HEK293 (cell line): Measurements from ENCODE around the gene IVNS1ABP.
A peak's percentile ranks its signal among the peaks of the same experiment; 100 is the strongest.

ENCODE experiments used
- CTCF ChIA-PET: fragments of 350-600 bp; formaldehyde crosslinking; extraction: SDS; loops from one replicate; lab custom pipeline; 2021; ENCODE audit warnings: antibody characterized with exemption; lab: Yijun Ruan, JAX
- POLR2A ChIA-PET: fragments of 300-600 bp; formaldehyde crosslinking; extraction: SDS; loops from one replicate; lab custom pipeline; 2020; ENCODE audit warnings: antibody characterized with exemption, inconsistent platforms; lab: Yijun Ruan, JAX
- H3K27ac ChIP-seq: fragments of 200-500 bp; sonication (Bioruptor generic); 2 replicates; pipeline ENCODE4 v1.5.1; 2014; ENCODE audit warnings: low read depth, low read length, control low read depth, inconsistent platforms; ENCODE audit errors: extremely low read depth
- H3K36me3 ChIP-seq, 2 experiments: fragments of 200-500 bp in 1 of 2; sonication (Bioruptor generic) in 1 of 2; 1 replicate in 1 of 2; 2 replicates in 1 of 2; pipeline ENCODE4 v1.5.1; 2014 to 2017; ENCODE audit warnings: inconsistent platforms in 2 of 2, low read length in 2 of 2; ENCODE audit not compliant: control insufficient read depth in 2 of 2, insufficient read depth in 1 of 2
- H3K4me1 ChIP-seq: fragments of 200-500 bp; sonication (Bioruptor generic); 2 replicates; pipeline ENCODE4 v1.5.1; 2014; ENCODE audit warnings: mild to moderate bottlenecking, low read length, inconsistent platforms; ENCODE audit not compliant: control insufficient read depth, insufficient read depth
- H3K4me3 ChIP-seq: 2 replicates; pipeline ENCODE4 v1.5.1; 2011; ENCODE audit warnings: low read depth, mild to moderate bottlenecking, control low read depth, low read length, moderate library complexity
- H3K9me3 ChIP-seq: fragments of 200-500 bp; sonication (Bioruptor generic); 2 replicates; pipeline ENCODE4 v1.5.1; 2014; ENCODE audit warnings: low read depth, low read length, inconsistent platforms; ENCODE audit not compliant: control insufficient read depth, insufficient read depth
- GFI1B ChIP-seq: fragments of 450-650 bp; formaldehyde crosslinking; IDR thresholded peaks from 2 replicates; pipeline ENCODE4 v1.5.1; 2016; ENCODE audit warnings: missing biosample characterization, missing genetic modification characterization
- GLI4 ChIP-seq: fragments of 450-650 bp; formaldehyde crosslinking; IDR thresholded peaks from 2 replicates; pipeline ENCODE4 v1.5.1; 2016; ENCODE audit warnings: missing biosample characterization, missing genetic modification characterization
- KLF16 ChIP-seq: fragments of 450-650 bp; formaldehyde crosslinking; IDR thresholded peaks from 2 replicates; pipeline ENCODE4 v1.5.1; 2017; ENCODE audit warnings: missing biosample characterization, missing genetic modification characterization
- REPIN1 ChIP-seq: fragments of 450-650 bp; formaldehyde crosslinking; IDR thresholded peaks from 2 replicates; pipeline ENCODE4 v1.5.1; 2017; ENCODE audit warnings: missing biosample characterization, missing genetic modification characterization, low read depth
- ZBTB48 ChIP-seq: fragments of 450-650 bp; formaldehyde crosslinking; IDR thresholded peaks from 2 replicates; pipeline ENCODE4 v1.5.1; 2016; ENCODE audit warnings: missing biosample characterization, missing genetic modification characterization
- ZEB2 ChIP-seq: fragments of 450-650 bp; formaldehyde crosslinking; IDR thresholded peaks from 2 replicates; pipeline ENCODE4 v1.5.1; 2016; ENCODE audit warnings: missing biosample characterization, missing genetic modification characterization
- ZFP37 ChIP-seq: fragments of 450-650 bp; formaldehyde crosslinking; IDR thresholded peaks from 2 replicates; pipeline ENCODE4 v1.5.1; 2016; ENCODE audit warnings: missing biosample characterization, missing genetic modification characterization
- ZNF10 ChIP-seq: fragments of 450-650 bp; formaldehyde crosslinking; IDR thresholded peaks from 2 replicates; pipeline ENCODE4 v1.5.1; 2017; ENCODE audit warnings: missing biosample characterization, missing genetic modification characterization
- ZNF16 ChIP-seq: fragments of 450-650 bp; formaldehyde crosslinking; IDR thresholded peaks from 2 replicates; pipeline ENCODE4 v1.5.1; 2016; ENCODE audit warnings: low read depth, missing biosample characterization, missing genetic modification characterization
- ZNF184 ChIP-seq: fragments of 450-650 bp; IDR thresholded peaks from 2 replicates; pipeline ENCODE4 v1.5.1; 2018; ENCODE audit warnings: missing biosample characterization, mild to moderate bottlenecking, missing genetic modification characterization
- ZNF311 ChIP-seq: fragments of 450-650 bp; formaldehyde crosslinking; IDR thresholded peaks from 2 replicates; pipeline ENCODE4 v1.5.1; 2017; ENCODE audit warnings: missing biosample characterization, missing genetic modification characterization, borderline replicate concordance
- ZNF350 ChIP-seq: fragments of 450-650 bp; formaldehyde crosslinking; IDR thresholded peaks from 2 replicates; pipeline ENCODE4 v1.5.0; 2017; ENCODE audit warnings: missing biosample characterization, mild to moderate bottlenecking, missing genetic modification characterization
- ZNF366 ChIP-seq: fragments of 450-650 bp; formaldehyde crosslinking; conservative IDR thresholded peaks from 2 replicates; pipeline ENCODE4 v1.5.1; 2016; ENCODE audit warnings: missing biosample characterization, missing genetic modification characterization
- ZNF398 ChIP-seq: fragments of 450-650 bp; formaldehyde crosslinking; IDR thresholded peaks from 2 replicates; pipeline ENCODE4 v1.5.1; 2017; ENCODE audit warnings: missing biosample characterization, missing genetic modification characterization
- ZNF423 ChIP-seq: fragments of 450-650 bp; formaldehyde crosslinking; IDR thresholded peaks from 2 replicates; pipeline ENCODE4 v1.5.1; 2016; ENCODE audit warnings: missing biosample characterization, missing genetic modification characterization
- ZNF488 ChIP-seq: fragments of 450-650 bp; formaldehyde crosslinking; IDR thresholded peaks from 2 replicates; pipeline ENCODE4 v1.5.1; 2016; ENCODE audit warnings: missing biosample characterization, missing genetic modification characterization
- ZNF513 ChIP-seq: fragments of 450-650 bp; IDR thresholded peaks from 2 replicates; pipeline ENCODE4 v1.5.1; 2018; ENCODE audit warnings: missing biosample characterization, missing genetic modification characterization
- ZNF521 ChIP-seq: fragments of 450-650 bp; formaldehyde crosslinking; IDR thresholded peaks from 2 replicates; pipeline ENCODE4 v1.5.1; 2017; ENCODE audit warnings: missing biosample characterization, mild to moderate bottlenecking, missing genetic modification characterization
- ZNF645 ChIP-seq: fragments of 450-650 bp; formaldehyde crosslinking; IDR thresholded peaks from 2 replicates; pipeline ENCODE4; 2016; ENCODE audit warnings: missing biosample characterization, missing genetic modification characterization
- ZNF701 ChIP-seq: fragments of 450-650 bp; formaldehyde crosslinking; IDR thresholded peaks from 2 replicates; pipeline ENCODE4 v1.5.1; 2016; ENCODE audit warnings: missing biosample characterization, missing genetic modification characterization
- ZNF776 ChIP-seq: fragments of 450-650 bp; formaldehyde crosslinking; IDR thresholded peaks from 2 replicates; pipeline ENCODE4 v1.5.0; 2017; ENCODE audit warnings: missing biosample characterization, missing genetic modification characterization, borderline replicate concordance

IVNS1ABP gene

GRCh38 chr1:185305419-185305818 is 11.6 kb downstream of the IVNS1ABP start:
- Histone ChIP-seq H3K4me1 (peaks cover 5% of the 10 kb centered on the region; the same call in 1 of the 2 replicates), H3K36me3 (peaks cover 31 to 91% of the 10 kb centered on the region in 2 experiments), H3K27ac (no peak overlapping the region), H3K9me3 (no peaks in the 10 kb centered on the region), H3K4me3 (no peak overlapping the region)
- ChIA-PET CTCF (interaction anchor here (0.6 kb wide), 1 partner anchor 27 kb away, joined by 3 read pairs; no protein-coding TSS in a partner anchor), POLR2A (no interaction called here)
- TF ChIP-seq ZNF776 (tag by site-specific recombination) (no peak), ZNF488 (tag by site-specific recombination) (no peak), ZBTB48 (tag by site-specific recombination) (no peak), KLF16 (no peak), ZNF701 (tag by site-specific recombination) (no peak), ZNF398 (tag by site-specific recombination) (no peak), ZNF366 (tag by site-specific recombination) (no peak), ZNF645 (tag by site-specific recombination) (no peak)

- Histone ChIP-seq H3K36me3 (peaks cover 49 to 98% of the 10 kb centered on the region in 2 experiments), H3K9me3 (no peaks in the 10 kb centered on the region)
Measured at GRCh38 chr1:185300152-185300551, 16.9 kb downstream of the IVNS1ABP start.

GRCh38 chr1:185297982-185298381 is 19.1 kb downstream of the IVNS1ABP start:
- Histone ChIP-seq H3K27ac (no peak overlapping the region), H3K9me3 (no peaks in the 10 kb centered on the region), H3K4me1 (no peaks in the 10 kb centered on the region), H3K4me3 (no peak overlapping the region), H3K36me3 (peaks cover 42 to 94% of the 10 kb centered on the region in 2 experiments)
- CTCF ChIA-PET, result no interaction called here
- TF ChIP-seq ZFP37, result no peak
- no peak for TF ChIP-seq ZEB2 (tag by site-specific recombination)
- TF ChIP-seq ZNF16 (tag by site-specific recombination), result no peak
- no peak for TF ChIP-seq REPIN1 (tag by site-specific recombination)
- TF ChIP-seq ZNF423 (tag by site-specific recombination), result no peak
- TF ChIP-seq GLI4, result no peak
- TF ChIP-seq ZNF10 (tag by site-specific recombination), result no peak
- no peak for TF ChIP-seq ZNF521 (tag by site-specific recombination)
- no peak for TF ChIP-seq ZNF311 (tag by site-specific recombination)
- no peak for TF ChIP-seq ZNF513 (tag by site-specific recombination)
- no peak for TF ChIP-seq ZNF398 (tag by site-specific recombination)
- POLR2A ChIA-PET, result no interaction called here

More at GRCh38 chr1:185300152-185300551, 16.9 kb downstream of the IVNS1ABP start:
- TF ChIP-seq ZNF184 (tag by site-specific recombination) (0 out of 2 replicates have a peak, but pooled peaks have one; percentile 30), ZNF350 (0 out of 2 replicates have a peak, but pooled peaks have one; percentile 27), GFI1B (tag by site-specific recombination) (no peak)
- TF ChIP-seq, all 188 proteins: peak for 2
- H3K4me1 ChIP-seq, result no peaks in the 10 kb centered on the region
- ChIA-PET POLR2A (no interaction called here), CTCF (interaction anchor here (1.1 kb wide), 1 partner anchor 9 kb away, joined by 6 read pairs; no protein-coding TSS in a partner anchor)
- H3K27ac ChIP-seq, result no peak overlapping the region
- H3K4me3 ChIP-seq, result no peak overlapping the region
